GM18519 (cell line): ENCODE measurements around the gene ALOXE3.
"Not testable (repeated sequence)": the region's sequence is repeated elsewhere in the genome, so short reads cannot be mapped to it uniquely, and the experiment has no call there.

ENCODE experiments used
- ATAC-seq: cut with Tn5 transposase; IDR thresholded peaks from one replicate; pipeline ENCODE4 v1.9.1; 2021; ENCODE audit warnings: mild to moderate bottlenecking, moderate library complexity; ENCODE audit not compliant: unreplicated experiment, low FRiP score

The ALOXE3 gene

GRCh38 chr17:8075081-8075480 lies 43.2 kb downstream of the ALOXE3 start:
- ATAC-seq: no peak

- ATAC-seq: no peak
These were observed 43.8 kb downstream of the ALOXE3 start for GRCh38 chr17:8074554-8074953.

- ATAC-seq: no peak
These were observed 44.5 kb downstream of the ALOXE3 start for GRCh38 chr17:8073627-8074484.

DNA sequence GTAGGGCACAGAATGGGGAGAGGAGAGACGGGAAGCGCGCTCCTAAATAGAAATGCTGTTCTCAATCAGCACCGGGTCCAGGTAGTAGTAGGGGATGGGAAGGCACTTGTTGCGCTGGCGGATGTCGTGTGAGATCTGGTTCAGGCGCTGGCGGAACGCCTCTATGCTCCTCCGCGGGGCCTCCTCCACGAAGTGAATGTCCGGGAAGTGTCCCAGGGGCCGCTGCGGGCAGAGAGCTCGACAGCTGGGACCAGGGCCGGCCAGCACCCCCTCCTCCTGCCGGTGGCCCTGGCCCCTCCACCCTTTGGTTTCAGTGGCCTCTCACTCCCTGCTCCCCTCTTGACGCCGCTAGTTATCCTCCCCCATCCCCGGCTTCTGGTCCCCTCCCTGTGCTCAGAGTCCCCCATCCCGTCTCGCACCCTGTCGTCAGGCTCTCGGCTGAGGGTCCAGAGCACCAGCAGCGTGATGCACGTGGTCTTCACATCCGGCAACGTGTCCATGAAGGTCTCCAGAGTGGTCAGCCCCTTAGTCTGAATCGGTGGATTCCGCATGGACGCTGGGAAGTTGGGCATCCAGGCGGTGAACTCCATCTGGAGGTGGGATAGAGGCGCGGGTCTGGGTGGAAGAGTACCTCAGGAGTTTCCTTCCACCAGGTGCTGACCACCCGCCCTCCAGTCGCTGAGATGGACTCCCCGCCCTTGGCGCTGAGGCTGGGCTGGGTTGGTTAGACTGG lies 45.4 kb downstream of the ALOXE3 start:
- no peak for ATAC-seq

GRCh38 chr17:8072341-8072728 lies 46.0 kb downstream of the ALOXE3 start:
- no peak for ATAC-seq

DNA sequence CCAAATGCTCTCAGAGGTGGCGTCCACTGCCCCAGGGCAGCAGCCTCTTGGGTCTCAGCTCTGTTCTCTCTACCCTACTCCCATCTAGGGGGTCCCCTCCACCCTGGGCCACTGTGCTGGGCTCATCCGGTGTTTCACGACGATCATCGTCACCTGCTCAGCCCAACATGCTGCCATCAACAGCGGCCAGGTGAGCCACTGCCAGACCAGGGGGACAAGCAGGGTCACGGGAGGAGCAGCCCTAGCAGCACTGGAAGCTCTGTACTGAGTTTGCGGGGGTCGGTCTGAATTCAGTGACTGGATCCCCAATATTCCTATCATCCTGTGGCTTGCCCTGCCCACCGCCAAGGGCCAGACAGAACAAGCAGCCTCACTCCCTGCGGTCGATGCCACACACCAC lies 46.8 kb downstream of the ALOXE3 start:
- no peak for ATAC-seq

- ATAC-seq: no peak
These were observed 48.8 kb downstream of the ALOXE3 start for GRCh38 chr17:8069587-8069860.

GRCh38 chr17:8068736-8069586 lies 49.4 kb downstream of the ALOXE3 start:
- ATAC-seq: no peak

DNA sequence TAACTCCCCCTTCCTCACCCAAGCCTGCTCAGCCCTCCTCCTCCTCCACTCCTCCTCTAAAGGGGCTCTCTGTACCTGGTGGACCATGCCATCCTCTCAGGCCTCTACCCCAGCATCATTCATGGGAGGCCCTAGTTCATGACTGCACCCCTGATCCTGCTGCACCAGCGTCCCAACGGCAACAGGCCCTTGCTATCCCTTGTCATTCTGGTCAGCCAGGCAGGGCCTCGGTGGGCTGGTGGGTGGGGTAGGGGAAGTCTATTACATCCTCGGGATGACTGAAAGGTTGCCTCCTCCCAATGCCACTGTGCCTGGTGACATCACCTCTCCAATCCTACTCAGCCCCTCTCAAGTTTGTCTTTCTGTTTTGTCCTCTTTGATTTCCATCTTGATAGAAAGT lies 50.5 kb downstream of the ALOXE3 start:
- no peak for ATAC-seq

DNA sequence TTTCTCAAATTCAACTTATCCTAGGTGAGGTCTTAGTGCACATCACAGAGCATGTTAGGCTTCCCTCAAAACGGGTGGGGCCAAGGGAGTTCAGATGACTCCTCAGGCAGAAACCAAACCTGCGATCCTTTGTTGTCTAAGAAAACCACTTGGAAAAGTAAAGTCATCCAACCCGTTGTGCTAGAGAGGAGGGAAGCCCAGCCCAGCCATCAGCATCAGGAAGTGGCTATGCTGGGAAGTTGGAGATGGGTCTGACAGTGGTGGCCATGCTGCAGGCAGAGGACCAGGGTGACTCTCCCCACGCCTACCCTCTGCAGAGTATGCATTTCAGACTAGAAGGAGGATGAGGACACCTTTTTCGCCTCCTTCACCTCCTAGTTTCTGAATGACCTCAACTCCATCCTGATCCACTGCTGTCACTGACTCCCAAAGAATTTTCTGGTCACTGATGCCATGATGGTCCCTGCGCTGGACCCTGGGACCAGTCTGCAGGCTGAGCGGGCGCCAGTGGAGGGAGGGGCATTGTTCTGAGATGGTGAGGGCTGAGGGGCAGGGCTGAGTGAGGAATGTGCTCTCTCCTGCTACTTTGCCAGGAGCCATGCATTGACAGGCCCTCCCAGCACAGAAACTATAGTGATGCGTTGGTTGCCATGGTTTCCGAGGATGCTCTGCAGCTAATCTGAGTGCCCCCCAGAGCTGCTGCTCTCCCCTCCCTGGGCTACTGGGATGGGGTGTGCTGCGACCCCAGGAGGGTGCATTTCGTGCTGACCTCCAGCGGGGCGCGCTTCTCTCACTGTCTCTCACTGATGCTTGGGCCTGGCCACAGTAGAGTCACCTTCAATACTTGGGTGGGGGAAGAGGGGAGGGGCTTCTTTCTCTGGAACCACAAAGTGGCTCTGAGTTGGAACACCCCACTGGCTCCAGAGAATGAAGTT lies 51.2 kb downstream of the ALOXE3 start:
- no peak for ATAC-seq

GRCh38 chr17:8064561-8065019 lies 53.7 kb downstream of the ALOXE3 start:
- ATAC-seq: no peak

- no peak for ATAC-seq
These were observed 54.4 kb downstream of the ALOXE3 start for GRCh38 chr17:8063761-8064534.

DNA sequence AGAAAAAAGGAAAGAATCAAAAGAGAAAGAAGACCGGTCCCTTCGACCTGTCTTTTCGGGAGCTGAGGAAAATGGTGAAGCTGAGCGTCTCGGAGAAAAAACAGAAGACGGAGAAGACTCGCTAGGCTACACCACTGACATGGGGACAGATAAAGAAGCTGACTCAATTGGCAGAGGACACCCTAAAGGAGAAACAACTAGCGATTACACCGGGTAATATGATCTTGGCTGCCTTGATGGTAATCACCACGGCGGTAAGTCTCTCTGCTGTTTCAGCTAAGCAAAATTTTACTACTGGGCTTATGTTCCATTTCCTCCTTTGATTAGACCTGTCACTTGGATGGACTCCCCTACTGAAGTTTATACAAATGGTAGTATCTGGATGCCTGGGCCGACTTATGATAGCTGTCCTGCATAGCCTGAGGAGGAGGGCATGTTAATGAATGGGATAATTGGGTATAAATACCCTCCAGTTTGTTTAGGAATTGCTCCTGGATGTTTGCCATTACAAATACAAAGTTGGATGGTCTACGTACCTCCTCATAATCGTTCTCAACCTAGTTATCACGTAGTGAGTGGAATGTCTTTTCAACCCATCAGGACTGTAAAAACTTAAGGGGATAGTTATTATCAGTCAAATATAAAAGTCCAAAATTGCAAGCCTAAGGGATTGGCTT lies 55.4 kb downstream of the ALOXE3 start:
- ATAC-seq: no peak

GRCh38 chr17:8062435-8062806 lies 55.9 kb downstream of the ALOXE3 start:
- ATAC-seq: no peak

DNA sequence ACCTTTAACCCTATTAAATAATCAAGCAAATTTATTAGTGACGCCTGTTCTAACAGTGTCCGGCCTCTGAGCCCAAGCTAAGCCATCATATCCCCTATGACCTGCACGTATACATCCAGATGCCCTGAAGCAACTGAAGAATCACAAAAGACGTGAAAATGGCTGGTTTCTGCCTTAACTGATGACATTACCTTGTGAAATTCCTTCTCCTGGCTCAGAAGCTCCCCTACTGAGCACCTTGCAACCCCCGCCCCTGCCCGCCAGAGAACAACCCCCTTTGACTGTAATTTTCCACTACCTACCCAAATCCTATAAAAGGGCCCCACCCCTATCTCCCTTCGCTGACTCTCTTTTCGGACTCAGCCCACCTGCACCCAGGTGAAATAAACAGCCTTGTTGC lies 56.5 kb downstream of the ALOXE3 start:
- ATAC-seq: not testable (repeated sequence)

- no peak for ATAC-seq
These were observed 58.0 kb downstream of the ALOXE3 start for GRCh38 chr17:8060274-8060673.

GRCh38 chr17:8059131-8059530 lies 59.2 kb downstream of the ALOXE3 start:
- no peak for ATAC-seq

DNA sequence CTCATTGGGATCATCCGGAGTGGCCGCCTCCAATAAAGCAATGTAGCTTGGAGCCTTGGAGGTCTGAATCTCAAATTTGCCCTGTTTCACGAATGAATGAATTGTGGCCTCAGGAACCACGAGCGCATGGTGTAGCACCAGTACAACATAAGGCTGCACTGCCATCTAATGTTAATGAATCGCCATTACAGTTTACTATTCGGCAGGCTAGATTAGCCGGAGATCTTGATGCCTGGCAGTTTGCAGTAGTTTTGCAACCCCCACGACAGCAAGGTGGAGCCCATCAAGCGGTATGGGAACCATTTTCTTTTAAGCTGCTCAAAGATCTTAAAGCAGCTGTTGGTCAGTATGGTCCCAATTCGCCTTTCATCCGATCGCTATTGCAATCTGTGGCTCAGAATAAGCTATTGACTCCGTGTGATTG lies 60.6 kb downstream of the ALOXE3 start:
- no peak for ATAC-seq
